Adrenal gland (tissue), 5 donors: ENCODE results near the gene SNRNP27.

Source experiments
- CTCF ChIP-seq, 6 experiments: fragments of 450-650 bp in 4 of 6; fragments of 200-600 bp in 2 of 6; sonication (generic) in 1 of 6; IDR thresholded peaks; 1 replicate in 5 of 6; 2 replicates in 1 of 6; pipeline versions ENCODE4 v1.5.1 to v1.8.0; 2016 to 2021; ENCODE audit warnings: antibody characterized with exemption in 6 of 6, mild to moderate bottlenecking in 2 of 6, moderate library complexity in 1 of 6
- POLR2A ChIP-seq, 2 donors: fragments of 450-650 bp; IDR thresholded peaks; one replicate each; pipeline ENCODE4 v1.6.1; 2017; ENCODE audit warnings: antibody characterized with exemption in 2 of 2, mild to moderate bottlenecking in 2 of 2, moderate library complexity in 1 of 2
- donor health status: DM: no; HTN: no; CAD: no.

- no peak for TF ChIP-seq POLR2A (IDR thresholded peaks at IDR 0.05)
- TF ChIP-seq CTCF (IDR thresholded peaks at IDR 0.05) = no peak
Measured at GRCh38 chr2:69844560-69844959, 49.2 kb upstream of the SNRNP27 start.
